GM12878 (cell line): ENCODE data around the gene HERC2. TPM values are rescaled to one million over a fixed set of nuclear protein-coding genes. Genes with fewer than 3 reads are reported as not detected.

Experiments used
- ATAC-seq: fragments of 200-7000 bp; cut with Tn5 transposase; 3 replicates; pipeline ENCODE4 v1.9.1; 2020; ENCODE audit warnings: mild to moderate bottlenecking, moderate library complexity
- BruUV-seq: library from RNA; stranded (reverse); fragments of 400-500 nt; replicated peaks from 2 replicates; lab custom pipeline; 2021; lab: Mats Ljungman, UMichigan
- CTCF ChIA-PET: fragments of 300-600 bp; sonication (Branson Sonifier 250); formaldehyde crosslinking; extraction: SDS; loops from one replicate; lab custom pipeline; 2021; ENCODE audit warnings: inconsistent platforms; lab: Yijun Ruan, JAX
- POLR2A ChIA-PET: fragments of 350-600 bp; formaldehyde crosslinking; extraction: SDS; loops from one replicate; lab custom pipeline; 2021; ENCODE audit warnings: inconsistent platforms; lab: Charles Lee
- RAD21 ChIA-PET: fragments of 300-600 bp; sonication (Branson Sonifier 250); formaldehyde crosslinking; loops from one replicate; lab custom pipeline; 2023; ENCODE audit warnings: antibody characterized with exemption; ENCODE audit not compliant: unreplicated experiment; lab: Charles Lee
- SMC1A ChIA-PET: fragments of 300-600 bp; sonication (Branson Sonifier 250); formaldehyde crosslinking; loops from one replicate; lab custom pipeline; 2023; ENCODE audit not compliant: unreplicated experiment, uncharacterized antibody; lab: Charles Lee
- DNase-seq: peaks from one replicate; pipeline ENCODE4 v3.0.0-alpha.2; 2011; ENCODE audit warnings: low read depth, low spot score
- FAIRE-seq: peaks from 3 replicates; lab custom pipeline; 2011; peaks lifted over from hg19 to GRCh38; lab: Jason Lieb, UNC
- H2AFZ ChIP-seq: 2 replicates; pipeline ENCODE4 v1.6.0; 2011; ENCODE audit warnings: low read depth, low read length, control low read depth; ENCODE audit not compliant: control insufficient read depth
- H3K27ac ChIP-seq: 2 replicates; pipeline ENCODE4 v1.5.1; 2011; ENCODE audit warnings: control low read depth; ENCODE audit not compliant: control insufficient read depth, insufficient read depth
- H3K27me3 ChIP-seq, 2 experiments: replicated peaks in 1 of 2; 2 replicates each; pipeline versions ENCODE4 v1.6.0 to v1.6.1; 2011; ENCODE audit warnings: low read length in 1 of 2; ENCODE audit not compliant: control insufficient read depth in 2 of 2, insufficient read depth in 2 of 2
- H3K36me3 ChIP-seq, 2 experiments: 2 replicates each; pipeline ENCODE4 v1.5.1; 2011; ENCODE audit warnings: low read length in 1 of 2; ENCODE audit not compliant: control insufficient read depth in 2 of 2, insufficient read depth in 2 of 2
- H3K4me1 ChIP-seq: 2 replicates; pipeline ENCODE4 v1.6.1; 2011; ENCODE audit warnings: mild to moderate bottlenecking, low read length, moderate library complexity, mixed read lengths; ENCODE audit not compliant: control insufficient read depth, insufficient read depth
- H3K4me2 ChIP-seq: 2 replicates; pipeline ENCODE4 v1.6.0; 2011; ENCODE audit warnings: control low read depth; ENCODE audit not compliant: control insufficient read depth, insufficient read depth
- H3K4me3 ChIP-seq: fragments of 200-600 bp; sonication (generic); 2 replicates; pipeline ENCODE4 v1.5.1; 2016
- H3K79me2 ChIP-seq: 2 replicates; pipeline ENCODE4 v1.6.0; 2011; ENCODE audit warnings: low read length; ENCODE audit not compliant: control insufficient read depth, insufficient read depth
- H3K9ac ChIP-seq: 2 replicates; pipeline ENCODE4 v1.8.0; 2011; ENCODE audit warnings: low read length, control low read depth, mixed read lengths; ENCODE audit not compliant: control insufficient read depth, insufficient read depth
- H3K9me3 ChIP-seq: replicated peaks from 3 replicates; pipeline ENCODE4 v1.5.1; 2011; ENCODE audit warnings: mild to moderate bottlenecking, low read length; ENCODE audit not compliant: control insufficient read depth, insufficient read depth
- H4K20me1 ChIP-seq: 2 replicates; pipeline ENCODE4 v1.6.0; 2011; ENCODE audit not compliant: control insufficient read depth, insufficient read depth
- SMARCA5 ChIP-seq: fragments of 450-650 bp; IDR thresholded peaks from 2 replicates; pipeline ENCODE4 v1.6.1; 2017; ENCODE audit warnings: mild to moderate bottlenecking
- STAT3 ChIP-seq: IDR thresholded peaks from 2 replicates; pipeline ENCODE4 v1.6.1; 2011; ENCODE audit warnings: low read depth, low read length, improper control_type of control experiment
- WGBS: methylation state at CpG from one replicate; pipeline ENCODE4 v1.1.6; 2016; ENCODE audit warnings: low lambda C conversion rate; ENCODE audit not compliant: insufficient replicate concordance, insufficient coverage; ENCODE audit errors: missing lambda C conversion rate; 5-methylcytosine and 5-hydroxymethylcytosine counted together
- in situ Hi-C: fragments of 300-500 bp; cut with MboI; formaldehyde crosslinking; loops from 9 replicates; pipeline ENCODE4 v1.14.3; 2018; ENCODE audit warnings: mixed read lengths
- intact Hi-C: fragments of 100-400 bp; cut with micrococcal nuclease; formaldehyde crosslinking; loops from one replicate; pipeline ENCODE4 v1.14.2; 2022; ENCODE audit not compliant: unreplicated experiment
- polyA plus RNA-seq, 11 experiments: library from polyadenylated mRNA; depleted of rRNA in 4 of 11; unstranded in 6 of 11; stranded (reverse) in 5 of 11; fragments of >200 nt; fragmentation: Nextera tagmentation in 4 of 11; fragmentation: Illumina TruSeq in 1 of 11; extraction: Ambion mirVana in 4 of 11; extraction: Trizol in 1 of 11; gene quantifications; 1 replicate in 1 of 11; 2 replicates in 10 of 11; pipeline versions ENCODE4 v1.2.1 to v1.2.3, GENCODE V29; 2011 to 2016; ENCODE audit warnings: inconsistent platforms in 2 of 11, missing spikeins in 2 of 11, low read depth in 1 of 11
- total RNA-seq, 4 experiments: library from RNA; depleted of rRNA in 3 of 4; stranded (reverse); fragments of >200 nt in 3 of 4; fragmentation: Illumina TruSeq in 1 of 4; extraction: Trizol in 1 of 4; gene quantifications; 2 replicates each; pipeline versions ENCODE4 v1.2.1 to v1.2.3, GENCODE V29; 2013 to 2021
- TF ChIP-seq, protein P1 (sequence below): IDR thresholded peaks from 2 replicates; pipeline ENCODE4 v1.6.1; 2011; ENCODE audit warnings: borderline replicate concordance, low read depth, mild to moderate bottlenecking, moderate library complexity, mixed read lengths, low read length; ENCODE audit not compliant: insufficient read depth; ENCODE audit errors: extremely low read length
- TF ChIP-seq, protein P2 (sequence below): fragments of 450-650 bp; conservative IDR thresholded peaks from 2 replicates; pipeline ENCODE4 v1.6.1; 2017; ENCODE audit warnings: mild to moderate bottlenecking, moderate library complexity
- TF ChIP-seq, protein P3 (sequence below): fragments of 450-650 bp; IDR thresholded peaks from 2 replicates; pipeline ENCODE4 v1.6.1; 2018; ENCODE audit warnings: borderline replicate concordance, mild to moderate bottlenecking; ENCODE audit not compliant: partially characterized antibody

Gene HERC2
- total and polyA plus RNA-seq, 10 of the 15 experiments (the other 5 are each of a cell fraction or from before 2014, with no cell fraction given) = 6.1 to 39.0 (median 24.0) TPM

DNA sequence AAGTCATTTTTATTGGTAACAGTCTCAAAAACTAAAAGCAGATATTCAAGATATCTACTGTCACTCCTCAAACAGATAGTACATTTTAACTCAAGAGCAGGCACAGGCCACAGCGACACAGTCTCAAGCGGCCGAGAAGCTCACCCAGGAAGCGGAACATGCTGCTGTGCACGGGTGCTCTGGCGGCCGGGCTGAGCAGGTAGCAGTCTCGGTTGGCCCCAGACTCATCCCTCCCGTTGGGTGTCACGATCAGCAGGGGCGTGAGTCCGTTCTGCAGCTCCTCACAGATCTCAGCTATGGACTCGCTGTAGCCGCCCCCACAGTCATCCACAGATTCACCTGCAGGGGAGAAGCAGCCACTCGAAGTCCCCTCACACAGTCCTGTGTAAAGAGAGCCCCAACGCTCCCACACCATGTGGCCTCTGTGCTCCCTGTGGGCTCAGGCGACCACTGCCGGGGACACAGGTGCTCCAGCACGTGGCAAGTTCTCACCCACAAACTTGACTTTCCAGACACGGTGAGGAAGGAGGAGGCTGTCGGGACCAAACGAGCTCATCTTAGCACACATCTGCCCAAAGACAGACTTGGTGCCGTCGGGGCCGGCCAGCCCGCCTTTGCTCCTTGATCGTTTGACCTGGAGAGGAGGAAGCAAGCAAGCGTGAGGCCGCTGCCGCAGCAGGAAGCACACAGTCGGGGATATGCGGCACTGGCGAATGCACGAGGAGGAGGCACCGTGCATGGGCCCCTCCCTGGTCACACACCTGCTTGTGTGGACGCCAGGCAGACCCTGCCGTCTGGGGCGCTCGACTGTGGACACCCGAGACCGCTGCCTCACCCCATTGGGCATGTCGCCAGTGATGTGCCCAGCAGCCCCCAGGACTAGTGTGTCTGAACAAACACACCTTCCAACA lies 205.2 kb downstream of the HERC2 start (continued):
- TF ChIP-seq, protein P1, sequence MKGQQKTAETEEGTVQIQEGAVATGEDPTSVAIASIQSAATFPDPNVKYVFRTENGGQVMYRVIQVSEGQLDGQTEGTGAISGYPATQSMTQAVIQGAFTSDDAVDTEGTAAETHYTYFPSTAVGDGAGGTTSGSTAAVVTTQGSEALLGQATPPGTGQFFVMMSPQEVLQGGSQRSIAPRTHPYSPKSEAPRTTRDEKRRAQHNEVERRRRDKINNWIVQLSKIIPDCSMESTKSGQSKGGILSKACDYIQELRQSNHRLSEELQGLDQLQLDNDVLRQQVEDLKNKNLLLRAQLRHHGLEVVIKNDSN = no peak
- TF ChIP-seq STAT3 = no peak
- TF ChIP-seq, protein P2, sequence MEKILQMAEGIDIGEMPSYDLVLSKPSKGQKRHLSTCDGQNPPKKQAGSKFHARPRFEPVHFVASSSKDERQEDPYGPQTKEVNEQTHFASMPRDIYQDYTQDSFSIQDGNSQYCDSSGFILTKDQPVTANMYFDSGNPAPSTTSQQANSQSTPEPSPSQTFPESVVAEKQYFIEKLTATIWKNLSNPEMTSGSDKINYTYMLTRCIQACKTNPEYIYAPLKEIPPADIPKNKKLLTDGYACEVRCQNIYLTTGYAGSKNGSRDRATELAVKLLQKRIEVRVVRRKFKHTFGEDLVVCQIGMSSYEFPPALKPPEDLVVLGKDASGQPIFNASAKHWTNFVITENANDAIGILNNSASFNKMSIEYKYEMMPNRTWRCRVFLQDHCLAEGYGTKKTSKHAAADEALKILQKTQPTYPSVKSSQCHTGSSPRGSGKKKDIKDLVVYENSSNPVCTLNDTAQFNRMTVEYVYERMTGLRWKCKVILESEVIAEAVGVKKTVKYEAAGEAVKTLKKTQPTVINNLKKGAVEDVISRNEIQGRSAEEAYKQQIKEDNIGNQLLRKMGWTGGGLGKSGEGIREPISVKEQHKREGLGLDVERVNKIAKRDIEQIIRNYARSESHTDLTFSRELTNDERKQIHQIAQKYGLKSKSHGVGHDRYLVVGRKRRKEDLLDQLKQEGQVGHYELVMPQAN = no peak
- no peak for TF ChIP-seq SMARCA5

DNA sequence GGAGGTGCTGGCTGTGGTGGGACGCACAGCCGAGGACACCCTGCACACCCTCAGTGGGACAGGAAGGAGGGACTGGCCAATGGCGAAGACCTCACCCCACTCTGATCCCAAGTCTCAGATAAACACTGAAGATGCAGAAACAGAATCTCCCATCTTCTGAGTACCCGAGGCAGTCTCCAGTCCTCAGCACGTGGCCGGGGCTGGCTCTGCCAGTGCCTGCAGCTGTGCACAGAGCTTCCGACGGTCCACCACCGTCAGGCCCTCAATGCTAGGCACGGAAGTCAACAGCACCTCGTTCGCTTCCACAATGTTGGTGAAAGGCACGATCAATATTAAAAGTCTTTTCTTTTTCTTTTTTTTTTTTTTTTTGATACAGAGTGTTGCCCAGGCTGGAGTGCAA lies 206.1 kb downstream of the HERC2 start:
- no peak overlapping the region for H3K9ac ChIP-seq
- no peak for FAIRE-seq
- H4K20me1 ChIP-seq = no peaks in the 10 kb centered on the region
- ChIA-PET CTCF (interaction anchor here (1.6 kb wide), 1 partner anchor 10 kb away, joined by 7 read pairs; no protein-coding TSS in a partner anchor), SMC1A (no interaction called here), RAD21 (no interaction called here), POLR2A (no interaction called here)
- no peak overlapping the region for H3K4me2 ChIP-seq
- no TSS peak for BruUV-seq
- no peak overlapping the region for H3K27ac ChIP-seq
- no peaks in the 10 kb centered on the region for H3K4me1 ChIP-seq
- TF ChIP-seq, protein P3, sequence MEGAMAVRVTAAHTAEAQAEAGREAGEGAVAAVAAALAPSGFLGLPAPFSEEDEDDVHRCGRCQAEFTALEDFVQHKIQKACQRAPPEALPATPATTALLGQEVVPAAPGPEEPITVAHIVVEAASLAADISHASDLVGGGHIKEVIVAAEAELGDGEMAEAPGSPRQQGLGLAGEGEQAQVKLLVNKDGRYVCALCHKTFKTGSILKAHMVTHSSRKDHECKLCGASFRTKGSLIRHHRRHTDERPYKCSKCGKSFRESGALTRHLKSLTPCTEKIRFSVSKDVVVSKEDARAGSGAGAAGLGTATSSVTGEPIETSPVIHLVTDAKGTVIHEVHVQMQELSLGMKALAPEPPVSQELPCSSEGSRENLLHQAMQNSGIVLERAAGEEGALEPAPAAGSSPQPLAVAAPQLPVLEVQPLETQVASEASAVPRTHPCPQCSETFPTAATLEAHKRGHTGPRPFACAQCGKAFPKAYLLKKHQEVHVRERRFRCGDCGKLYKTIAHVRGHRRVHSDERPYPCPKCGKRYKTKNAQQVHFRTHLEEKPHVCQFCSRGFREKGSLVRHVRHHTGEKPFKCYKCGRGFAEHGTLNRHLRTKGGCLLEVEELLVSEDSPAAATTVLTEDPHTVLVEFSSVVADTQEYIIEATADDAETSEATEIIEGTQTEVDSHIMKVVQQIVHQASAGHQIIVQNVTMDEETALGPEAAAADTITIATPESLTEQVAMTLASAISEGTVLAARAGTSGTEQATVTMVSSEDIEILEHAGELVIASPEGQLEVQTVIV = no peak
- H2AFZ ChIP-seq = no peak overlapping the region
- in situ Hi-C loops = loop anchor here (5.0 kb wide), 1 partner anchor 34 kb away; no protein-coding TSS in a partner anchor
- no peaks in the 10 kb centered on the region for H3K79me2 ChIP-seq
- H3K4me3 ChIP-seq = no peak overlapping the region
- no peak for DNase-seq
- no peaks in the 10 kb centered on the region for H3K27me3 ChIP-seq
- H3K36me3 ChIP-seq = peaks cover 13 to 29% of the 10 kb centered on the region in 2 experiments
- intact Hi-C loops = no loop called here
- 85% methylated on average over 13 of the region's 13 CpGs for WGBS
- no peak for ATAC-seq
- H3K9me3 ChIP-seq = no peaks in the 10 kb centered on the region
